Ishikawa (cell line): ENCODE results near the gene PPP3R1.

ENCODE experiments used
- CEBPB ChIP-seq: IDR thresholded peaks from 2 replicates; pipeline ENCODE4 v1.6.1; 2012
- CREB1 ChIP-seq: IDR thresholded peaks from 2 replicates; pipeline ENCODE4 v1.6.1; 2012; ENCODE audit warnings: low read depth
- EGR1 ChIP-seq: IDR thresholded peaks from 2 replicates; pipeline ENCODE4 v1.6.1; 2012
- EP300 ChIP-seq: IDR thresholded peaks from 2 replicates; pipeline ENCODE4 v1.6.1; 2012; ENCODE audit warnings: borderline replicate concordance
- MAX ChIP-seq: IDR thresholded peaks from 2 replicates; pipeline ENCODE4 v1.6.1; 2012
- RAD21 ChIP-seq: IDR thresholded peaks from 2 replicates; pipeline ENCODE4 v1.6.1; 2012; ENCODE audit warnings: low read depth
- REST ChIP-seq: IDR thresholded peaks from 2 replicates; pipeline ENCODE4 v1.6.1; 2012; ENCODE audit warnings: low read depth, mild to moderate bottlenecking
- TAF1 ChIP-seq: IDR thresholded peaks from 2 replicates; pipeline ENCODE4 v1.6.1; 2012; ENCODE audit warnings: low read depth, mild to moderate bottlenecking
- TCF12 ChIP-seq: IDR thresholded peaks from 2 replicates; pipeline ENCODE4 v1.6.1; 2012; ENCODE audit warnings: low read depth
- TEAD4 ChIP-seq: IDR thresholded peaks from 2 replicates; pipeline ENCODE4 v1.6.1; 2012
- USF1 ChIP-seq: IDR thresholded peaks from 2 replicates; pipeline ENCODE4 v1.6.1; 2012
- YY1 ChIP-seq: IDR thresholded peaks from 2 replicates; pipeline ENCODE4 v1.6.1; 2012; ENCODE audit warnings: low read depth
- ZBTB7A ChIP-seq: IDR thresholded peaks from 2 replicates; pipeline ENCODE4 v1.6.1; 2012; ENCODE audit warnings: low read depth

GRCh38 chr2:68178954-68179627 is 73.2 kb downstream of the PPP3R1 start:
- TF ChIP-seq REST (no peak), YY1 (no peak), CREB1 (no peak), TAF1 (no peak), EP300 (no peak), TCF12 (no peak), MAX (no peak), EGR1 (no peak), RAD21 (no peak), ZBTB7A (no peak), TEAD4 (no peak), CEBPB (no peak), USF1 (no peak)
